OCI-LY1 (cell line): ENCODE results near the gene PSMA3.

ENCODE experiments used
- H2AFZ ChIP-seq: fragments of 200-600 bp; sonication (generic), shearing (Covaris generic); 2 replicates; pipeline ENCODE4 v1.6.0; 2014; ENCODE audit warnings: antibody characterized with exemption, mild to moderate bottlenecking, low read length
- H3F3A ChIP-seq: fragments of 200-600 bp; sonication (generic), shearing (Covaris generic); 2 replicates; pipeline ENCODE4 v1.6.0; 2014; ENCODE audit warnings: mild to moderate bottlenecking, antibody characterized with exemption, low read length, moderate library complexity; ENCODE audit not compliant: insufficient read depth
- H3K27ac ChIP-seq: fragments of 200-600 bp; sonication (generic); 2 replicates; pipeline ENCODE4 v1.5.1; 2014; ENCODE audit warnings: low read length, mixed run types, mild to moderate bottlenecking, low read depth; ENCODE audit not compliant: poor library complexity, severe bottlenecking
- H3K27me3 ChIP-seq: fragments of 200-600 bp; sonication (generic); 2 replicates; pipeline ENCODE4 v1.6.0; 2014; ENCODE audit warnings: antibody characterized with exemption, mild to moderate bottlenecking, low read length, moderate library complexity; ENCODE audit not compliant: insufficient read depth
- H3K36me3 ChIP-seq: fragments of 200-600 bp; sonication (generic); 2 replicates; pipeline ENCODE4 v1.6.1; 2014; ENCODE audit warnings: mild to moderate bottlenecking, antibody characterized with exemption, low read length, moderate library complexity, mixed read lengths; ENCODE audit not compliant: insufficient read depth
- H3K4me1 ChIP-seq: fragments of 200-600 bp; sonication (generic); 2 replicates; pipeline ENCODE4 v1.5.1; 2014; ENCODE audit warnings: mild to moderate bottlenecking, low read length, moderate library complexity; ENCODE audit not compliant: insufficient read depth, severe bottlenecking
- H3K4me2 ChIP-seq: fragments of 200-600 bp; sonication (generic), shearing (Covaris generic); 2 replicates; pipeline ENCODE4 v1.6.1; 2014; ENCODE audit warnings: low read length
- H3K4me3 ChIP-seq: fragments of 200-600 bp; sonication (generic); 2 replicates; pipeline ENCODE4 v1.5.1; 2014; ENCODE audit warnings: low read length, low read depth, mild to moderate bottlenecking, mixed read lengths; ENCODE audit not compliant: poor library complexity, severe bottlenecking
- H3K79me2 ChIP-seq: fragments of 200-600 bp; shearing (Covaris generic); 2 replicates; pipeline ENCODE4 v1.6.1; 2016; ENCODE audit warnings: mixed run types, low read length, mixed read lengths; ENCODE audit not compliant: insufficient read depth
- H3K9ac ChIP-seq: fragments of 200-600 bp; sonication (generic), shearing (Covaris generic); 2 replicates; pipeline ENCODE4 v1.6.1; 2014; ENCODE audit warnings: mild to moderate bottlenecking, low read length, mixed read lengths
- H3K9me2 ChIP-seq: fragments of 200-600 bp; sonication (generic), shearing (Covaris generic); 2 replicates; pipeline ENCODE4 v1.6.1; 2014; ENCODE audit warnings: low read depth, mild to moderate bottlenecking, low read length, mixed read lengths
- H3K9me3 ChIP-seq: fragments of 200-600 bp; shearing (Covaris generic); 2 replicates; pipeline ENCODE4 v1.6.1; 2014; ENCODE audit warnings: low read length, mixed read lengths
- H4K20me1 ChIP-seq: fragments of 200-600 bp; sonication (generic), shearing (Covaris generic); 2 replicates; pipeline ENCODE4 v1.6.0; 2016; ENCODE audit warnings: mild to moderate bottlenecking, low read length; ENCODE audit not compliant: insufficient read depth
- EZH2 ChIP-seq: fragments of 200-600 bp; sonication (generic), shearing (Covaris generic); IDR thresholded peaks from 2 replicates; pipeline ENCODE4 v1.8.0; 2017; ENCODE audit warnings: borderline replicate concordance, mixed run types, mild to moderate bottlenecking, antibody characterized with exemption, low read length, moderate library complexity, mixed read lengths
- TF ChIP-seq, protein P1 (sequence below): fragments of 200-600 bp; sonication (generic), shearing (Covaris generic); IDR thresholded peaks from 2 replicates; pipeline ENCODE4 v1.5.1; 2017; ENCODE audit warnings: mild to moderate bottlenecking, antibody characterized with exemption, low read length, moderate library complexity, mixed read lengths

The PSMA3 gene

DNA sequence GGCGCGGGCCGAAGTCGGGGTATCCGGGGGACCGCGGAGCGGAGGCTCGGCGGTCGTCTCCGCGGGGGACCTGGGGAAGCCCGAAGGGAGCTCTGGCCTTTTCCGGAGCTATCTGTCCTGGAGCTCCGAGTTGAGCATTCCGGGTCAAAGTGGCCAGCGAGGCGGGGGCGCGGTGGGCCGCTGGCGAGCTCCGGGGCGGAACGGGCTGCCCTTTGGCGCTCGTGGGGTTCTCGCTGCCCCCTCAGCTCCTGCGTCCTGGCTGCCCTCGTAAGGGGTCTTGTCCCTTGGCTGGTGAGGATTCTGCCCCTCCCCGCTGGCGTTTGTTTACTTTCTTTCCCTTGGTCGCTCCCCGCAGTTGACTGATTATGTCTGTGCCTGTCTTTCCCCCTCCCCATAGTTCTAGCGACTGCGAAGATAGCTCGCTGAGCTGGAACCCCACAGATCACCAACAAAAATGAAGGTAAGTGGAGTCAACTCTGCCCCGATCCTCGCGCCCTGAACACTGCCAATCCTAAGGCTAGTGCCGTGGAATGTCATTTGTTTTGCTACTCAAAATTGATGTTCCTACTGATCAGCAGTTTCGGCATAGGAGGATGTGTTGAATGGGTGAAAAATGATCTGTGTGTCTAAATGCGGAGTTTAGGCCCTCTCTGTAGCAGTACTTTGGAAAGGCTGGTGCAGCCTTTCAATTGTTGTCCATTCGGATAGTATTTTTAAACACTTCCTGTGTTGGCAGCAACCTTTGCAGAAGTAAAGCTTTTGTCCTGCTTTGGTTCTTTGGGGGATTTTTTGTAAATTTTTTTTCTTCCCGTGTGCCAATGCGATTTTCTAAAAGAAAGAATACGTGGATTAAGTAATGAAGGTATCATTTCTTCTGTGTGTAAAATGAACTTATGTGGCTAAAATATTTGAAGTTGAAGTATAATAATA, 55.0 kb downstream of the PSMA3 start:
- H3K4me2 ChIP-seq = peak overlapping the region; percentile 71
- no peaks in the 10 kb centered on the region for H3K9me2 ChIP-seq
- peaks cover 39% of the 10 kb centered on the region for H3K36me3 ChIP-seq
- H3K27me3 ChIP-seq = no peaks in the 10 kb centered on the region
- H3K9ac ChIP-seq = peak overlapping the region; percentile 70
- TF ChIP-seq, protein P1, sequence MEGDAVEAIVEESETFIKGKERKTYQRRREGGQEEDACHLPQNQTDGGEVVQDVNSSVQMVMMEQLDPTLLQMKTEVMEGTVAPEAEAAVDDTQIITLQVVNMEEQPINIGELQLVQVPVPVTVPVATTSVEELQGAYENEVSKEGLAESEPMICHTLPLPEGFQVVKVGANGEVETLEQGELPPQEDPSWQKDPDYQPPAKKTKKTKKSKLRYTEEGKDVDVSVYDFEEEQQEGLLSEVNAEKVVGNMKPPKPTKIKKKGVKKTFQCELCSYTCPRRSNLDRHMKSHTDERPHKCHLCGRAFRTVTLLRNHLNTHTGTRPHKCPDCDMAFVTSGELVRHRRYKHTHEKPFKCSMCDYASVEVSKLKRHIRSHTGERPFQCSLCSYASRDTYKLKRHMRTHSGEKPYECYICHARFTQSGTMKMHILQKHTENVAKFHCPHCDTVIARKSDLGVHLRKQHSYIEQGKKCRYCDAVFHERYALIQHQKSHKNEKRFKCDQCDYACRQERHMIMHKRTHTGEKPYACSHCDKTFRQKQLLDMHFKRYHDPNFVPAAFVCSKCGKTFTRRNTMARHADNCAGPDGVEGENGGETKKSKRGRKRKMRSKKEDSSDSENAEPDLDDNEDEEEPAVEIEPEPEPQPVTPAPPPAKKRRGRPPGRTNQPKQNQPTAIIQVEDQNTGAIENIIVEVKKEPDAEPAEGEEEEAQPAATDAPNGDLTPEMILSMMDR = no peak
- no peak for TF ChIP-seq EZH2
- peak overlapping the region; percentile 98 for H3K4me3 ChIP-seq
- H3K79me2 ChIP-seq = peaks cover 48% of the 10 kb centered on the region
- no peaks in the 10 kb centered on the region for H3F3A ChIP-seq
- H2AFZ ChIP-seq = no peak overlapping the region
- H3K27ac ChIP-seq = peak overlapping the region; percentile 0
- H3K9me3 ChIP-seq = no peaks in the 10 kb centered on the region
- no peaks in the 10 kb centered on the region for H4K20me1 ChIP-seq
- peaks cover 27% of the 10 kb centered on the region for H3K4me1 ChIP-seq

DNA sequence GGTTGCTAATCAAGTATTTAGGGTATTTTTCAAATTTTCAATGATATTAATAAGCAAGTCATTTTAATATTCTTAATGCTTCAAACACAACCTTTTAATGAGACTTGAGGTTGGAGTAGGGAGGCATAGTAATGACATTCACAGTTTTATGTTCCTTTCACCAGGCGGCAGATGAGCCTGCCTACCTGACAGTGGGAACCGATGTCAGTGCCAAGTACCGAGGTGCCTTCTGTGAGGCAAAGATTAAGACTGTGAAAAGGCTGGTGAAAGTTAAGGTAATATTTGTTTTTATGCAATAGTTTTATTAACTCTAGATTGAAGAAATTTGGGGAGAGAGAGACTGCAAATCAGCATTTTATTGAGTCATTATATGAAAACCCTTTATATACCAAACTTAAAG, 56.8 kb downstream of the PSMA3 start:
- Histone ChIP-seq H3K79me2 (peaks cover 30% of the 10 kb centered on the region), H4K20me1 (no peaks in the 10 kb centered on the region)

DNA sequence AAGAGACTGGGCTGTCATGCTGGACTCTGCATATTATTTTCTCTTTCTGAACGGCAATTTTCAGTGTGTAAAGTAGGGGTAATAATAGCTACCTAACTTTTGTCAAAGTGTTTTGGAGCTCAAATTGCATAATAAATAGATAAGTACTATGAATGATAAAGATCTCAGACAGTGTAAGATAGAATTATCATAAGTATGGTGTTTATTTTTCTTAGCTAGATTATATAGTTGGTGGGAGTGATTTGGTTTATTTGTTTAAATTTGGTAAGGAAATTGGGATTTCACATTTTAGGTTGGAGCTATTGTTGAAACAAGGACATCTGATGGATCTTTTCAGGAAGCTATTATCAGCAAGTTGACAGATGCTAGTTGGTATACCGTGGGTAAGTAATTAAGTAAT, 61.1 kb downstream of the PSMA3 start:
- Histone ChIP-seq H3K9me2 (no peaks in the 10 kb centered on the region), H3K79me2 (peaks cover 3% of the 10 kb centered on the region; the same call in 1 of the 2 replicates), H3F3A (no peaks in the 10 kb centered on the region), H2AFZ (no peak overlapping the region), H3K27ac (no peak overlapping the region), H3K9me3 (no peaks in the 10 kb centered on the region), H3K36me3 (peaks cover 83% of the 10 kb centered on the region), H3K27me3 (no peaks in the 10 kb centered on the region), H3K4me3 (no peak overlapping the region), H3K4me1 (peaks cover 3% of the 10 kb centered on the region), H3K9ac (no peak overlapping the region), H3K4me2 (no peak overlapping the region), H4K20me1 (no peaks in the 10 kb centered on the region)
- TF ChIP-seq EZH2 = no peak
- TF ChIP-seq, protein P1 = no peak

More for the DNA sequence above, 56.8 kb downstream of the PSMA3 start:
- no peaks in the 10 kb centered on the region for H3K9me3 ChIP-seq
- H3K27me3 ChIP-seq = no peaks in the 10 kb centered on the region
- H3K9ac ChIP-seq = no peak overlapping the region
- peaks cover 43% of the 10 kb centered on the region; the same call in 1 of the 2 replicates for H3K36me3 ChIP-seq
- no peak overlapping the region for H3K4me3 ChIP-seq
- no peak overlapping the region for H3K27ac ChIP-seq
- H3K4me1 ChIP-seq = peaks cover 19% of the 10 kb centered on the region
- no peaks in the 10 kb centered on the region for H3F3A ChIP-seq
- no peak overlapping the region for H2AFZ ChIP-seq
- H3K4me2 ChIP-seq = no peak overlapping the region
- no peaks in the 10 kb centered on the region for H3K9me2 ChIP-seq
- TF ChIP-seq, protein P1 = no peak
- TF ChIP-seq EZH2 = no peak
